HG02885 (cell line): ENCODE measurements around the gene TTLL9.
A peak's percentile ranks its signal among the peaks of the same experiment; 100 is the strongest.
"Not testable (repeated sequence)": the region's sequence is repeated elsewhere in the genome, so short reads cannot be mapped to it uniquely, and the experiment has no call there.

Experiments used
- ATAC-seq: cut with Tn5 transposase; IDR thresholded peaks from one replicate; pipeline ENCODE4 v1.9.1; 2021; ENCODE audit warnings: mild to moderate bottlenecking; ENCODE audit not compliant: unreplicated experiment, poor library complexity

TTLL9 gene, protein sequence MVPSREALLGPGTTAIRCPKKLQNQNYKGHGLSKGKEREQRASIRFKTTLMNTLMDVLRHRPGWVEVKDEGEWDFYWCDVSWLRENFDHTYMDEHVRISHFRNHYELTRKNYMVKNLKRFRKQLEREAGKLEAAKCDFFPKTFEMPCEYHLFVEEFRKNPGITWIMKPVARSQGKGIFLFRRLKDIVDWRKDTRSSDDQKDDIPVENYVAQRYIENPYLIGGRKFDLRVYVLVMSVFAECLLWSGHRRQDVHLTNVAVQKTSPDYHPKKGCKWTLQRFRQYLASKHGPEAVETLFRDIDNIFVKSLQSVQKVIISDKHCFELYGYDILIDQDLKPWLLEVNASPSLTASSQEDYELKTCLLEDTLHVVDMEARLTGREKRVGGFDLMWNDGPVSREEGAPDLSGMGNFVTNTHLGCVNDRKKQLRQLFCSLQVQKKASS

GRCh38 chr20:31869942-31870725 lies at the start of gene TTLL9, which contains the start of gene DUSP15:
TSS of gene TTLL9 (plus strand) at chr20:31870634. CDS start at chr20:31871127, 493 bp downstream.
TSS of gene DUSP15 (minus strand) at chr20:31870527. CDS start at chr20:31870337, 190 bp downstream.
- no peak for ATAC-seq

- ATAC-seq = no peak
Measured at GRCh38 chr20:31821427-31821826, 49.0 kb upstream of the TTLL9 start.

DNA sequence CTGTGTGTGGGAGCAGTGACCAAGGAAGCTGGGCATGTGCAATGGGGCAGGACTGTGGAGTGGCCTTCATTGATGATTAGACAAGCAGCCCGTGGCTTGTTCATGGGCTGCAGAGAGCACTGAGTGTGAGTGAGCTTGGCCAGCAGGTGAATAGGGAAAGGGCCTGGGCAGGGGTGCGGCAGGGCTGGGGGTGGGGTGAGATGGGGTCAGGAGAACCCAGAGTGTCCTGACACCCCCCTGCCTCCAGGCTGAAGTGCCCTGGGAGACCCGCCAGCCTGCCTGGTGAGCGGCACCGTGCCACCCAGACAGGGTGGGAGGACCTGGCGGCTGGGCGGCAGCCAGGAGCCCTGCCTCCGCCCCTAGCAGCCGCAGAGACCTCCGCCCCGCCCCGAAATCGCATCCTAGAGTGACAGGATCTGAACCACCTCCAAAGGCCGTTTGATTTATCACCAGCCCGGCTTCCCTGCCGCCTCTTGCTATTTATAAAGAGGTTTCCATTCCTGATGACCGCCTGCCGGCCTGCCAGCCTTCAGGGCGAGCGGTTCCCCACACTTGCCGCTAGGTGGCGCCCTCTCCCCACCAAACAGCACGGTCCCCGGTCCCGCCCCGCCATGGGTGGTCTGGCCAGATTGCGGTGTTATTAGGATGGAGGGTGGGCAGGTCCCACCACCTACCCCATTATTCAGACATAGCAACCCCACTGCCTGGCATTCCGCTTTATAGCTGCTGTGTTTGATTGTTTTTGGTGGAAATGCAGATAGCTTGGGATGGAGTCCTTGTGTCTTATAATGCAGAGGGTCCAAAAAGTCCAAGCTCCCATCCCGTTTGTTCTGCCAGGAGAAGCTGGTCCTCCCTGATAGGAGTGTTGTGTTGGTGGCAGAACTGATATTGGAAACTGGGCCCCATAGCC lies 47.8 kb upstream of the TTLL9 start:
- ATAC-seq = peak; percentile 65

- ATAC-seq = no peak
Measured at GRCh38 chr20:31823360-31824124, 46.9 kb upstream of the TTLL9 start.

DNA sequence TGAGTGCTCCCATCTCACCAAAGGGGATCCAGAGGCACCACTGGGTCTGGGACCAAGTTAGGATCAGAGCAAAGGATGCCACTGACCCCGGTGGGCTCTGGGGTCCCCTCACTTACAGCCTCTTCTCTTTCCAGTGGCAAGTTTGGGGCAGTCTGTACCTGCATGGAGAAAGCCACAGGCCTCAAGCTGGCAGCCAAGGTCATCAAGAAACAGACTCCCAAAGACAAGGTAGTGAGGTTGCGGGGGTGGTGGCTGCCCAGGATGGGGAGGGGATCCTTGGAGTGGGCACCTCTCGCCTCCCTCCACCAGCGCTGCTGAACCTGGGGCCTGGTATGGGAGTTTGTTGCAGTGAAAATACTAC lies 46.3 kb upstream of the TTLL9 start:
- ATAC-seq = no peak

DNA sequence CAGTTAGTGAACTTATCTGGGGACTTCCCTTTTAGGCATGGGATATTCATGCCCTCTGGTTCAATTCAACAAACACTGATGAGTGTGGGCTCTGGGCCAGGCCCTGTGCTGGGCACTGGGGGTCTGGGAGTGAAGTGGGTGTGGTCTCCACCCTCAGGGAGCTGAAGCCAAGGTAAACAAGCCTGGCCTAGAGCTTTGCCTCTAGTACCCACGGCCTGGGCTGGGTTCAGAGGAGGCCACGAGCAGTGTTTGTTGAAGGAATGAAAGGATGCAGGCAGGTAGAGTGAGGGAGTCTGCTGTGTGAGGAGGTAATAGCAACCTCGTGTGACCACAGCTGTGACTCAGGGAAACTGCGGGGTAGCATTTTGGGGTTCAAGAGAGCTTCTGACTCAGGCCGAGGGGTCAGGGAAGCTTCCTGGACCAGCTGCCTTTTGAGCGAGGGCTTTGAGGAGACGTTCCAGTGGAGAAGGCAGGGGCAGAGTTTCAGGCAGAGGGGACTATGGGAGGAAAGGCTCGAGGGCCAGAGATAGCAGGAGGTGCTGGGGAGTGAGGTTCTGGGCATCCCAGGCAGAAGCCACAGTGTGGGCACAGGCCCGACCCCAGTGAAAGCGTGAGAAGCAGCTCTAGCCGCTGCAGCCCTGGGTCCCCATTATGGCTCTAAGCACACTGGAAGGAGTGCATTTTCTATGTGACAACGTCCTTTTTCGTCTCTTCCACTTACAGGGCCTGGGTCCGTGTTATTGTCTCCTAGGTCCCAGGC lies 45.7 kb upstream of the TTLL9 start:
- no peak for ATAC-seq

GRCh38 chr20:31826074-31826473 lies 44.4 kb upstream of the TTLL9 start:
- ATAC-seq = no peak

DNA sequence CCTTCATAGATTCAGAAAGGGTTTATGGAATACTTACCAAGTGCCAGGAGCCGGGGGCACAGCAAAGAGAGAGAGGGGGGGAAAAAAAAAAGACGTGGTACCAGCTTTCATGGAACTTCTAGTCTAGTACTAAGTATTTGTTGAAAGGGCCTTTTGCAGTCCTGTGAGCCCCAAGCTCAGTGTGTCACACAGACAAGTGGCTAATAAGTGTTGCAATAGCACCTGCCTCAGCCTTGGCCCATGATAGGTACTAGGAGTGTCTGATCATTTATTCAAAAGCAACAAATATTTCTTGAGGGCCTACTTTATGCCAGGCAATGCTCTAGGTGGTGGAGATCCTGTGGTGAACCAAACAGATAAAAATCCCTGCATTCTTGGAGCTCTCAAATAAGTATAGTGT lies 43.4 kb upstream of the TTLL9 start:
- no peak for ATAC-seq

DNA sequence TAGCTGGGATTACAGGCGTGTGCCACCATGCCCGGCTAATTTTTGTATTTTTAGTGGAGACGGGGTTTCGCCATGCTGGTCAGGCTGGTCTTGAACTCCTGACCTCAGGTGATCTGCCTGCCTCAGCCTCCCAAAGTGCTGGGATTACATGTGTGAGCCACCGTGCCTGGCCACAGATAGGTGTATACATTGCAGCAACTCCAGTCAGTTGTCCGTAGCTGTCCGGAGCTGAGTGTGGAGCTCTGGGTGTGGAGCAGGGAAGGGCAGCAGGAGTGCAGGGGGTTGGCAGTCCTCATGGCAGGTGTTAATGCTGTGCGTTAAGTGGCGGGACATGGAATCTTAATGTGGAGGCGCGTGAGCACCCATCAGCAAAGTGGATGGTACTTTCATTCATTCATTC lies 42.4 kb upstream of the TTLL9 start:
- ATAC-seq = not testable (repeated sequence)

DNA sequence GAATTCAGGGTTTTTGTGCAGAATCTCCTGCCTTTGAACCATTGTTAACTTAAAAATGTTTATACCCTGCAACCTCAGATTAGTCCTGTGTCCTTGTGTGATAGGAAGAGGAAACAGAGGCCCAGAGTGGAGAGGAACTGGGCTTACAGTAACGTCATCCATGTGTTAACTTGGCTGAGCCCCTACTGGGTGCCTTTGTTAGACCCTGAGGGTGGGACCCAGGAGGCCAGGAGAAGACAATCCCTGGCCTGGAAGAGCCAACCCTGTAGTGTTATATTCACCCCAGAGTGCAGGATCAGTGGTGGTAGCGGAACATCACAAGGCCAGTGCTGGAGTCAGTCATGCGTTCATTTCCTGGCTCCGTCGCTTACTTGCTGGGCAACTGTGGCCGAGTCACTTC lies 40.7 kb upstream of the TTLL9 start:
- no peak for ATAC-seq

DNA sequence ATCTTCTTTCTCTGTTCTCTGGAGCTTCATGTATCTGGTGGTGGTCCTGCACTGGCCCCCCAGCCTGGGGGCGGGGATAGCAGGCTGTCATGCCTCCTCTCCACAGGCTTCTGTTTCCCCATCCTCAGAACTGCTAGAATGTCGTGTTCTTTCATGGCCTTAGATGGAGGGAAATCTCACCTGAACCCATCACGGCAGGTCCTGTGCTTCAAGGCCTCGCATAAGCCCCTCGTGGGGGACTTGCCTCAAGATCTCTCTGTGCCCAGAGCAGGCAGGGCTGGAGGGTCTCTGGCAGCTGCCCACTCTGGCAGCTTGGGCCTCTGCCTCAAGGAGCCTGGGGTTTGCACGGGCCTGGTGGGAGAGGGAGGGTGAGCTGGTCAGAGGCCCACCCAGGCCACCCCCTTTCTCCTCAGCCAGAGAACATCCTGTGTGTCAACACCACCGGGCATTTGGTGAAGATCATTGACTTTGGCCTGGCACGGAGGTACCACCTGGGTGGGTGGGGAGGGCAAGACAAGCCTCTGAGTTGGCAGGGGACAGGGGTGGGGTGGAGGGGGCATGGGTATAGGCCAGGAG lies 39.9 kb upstream of the TTLL9 start:
- ATAC-seq = no peak

DNA sequence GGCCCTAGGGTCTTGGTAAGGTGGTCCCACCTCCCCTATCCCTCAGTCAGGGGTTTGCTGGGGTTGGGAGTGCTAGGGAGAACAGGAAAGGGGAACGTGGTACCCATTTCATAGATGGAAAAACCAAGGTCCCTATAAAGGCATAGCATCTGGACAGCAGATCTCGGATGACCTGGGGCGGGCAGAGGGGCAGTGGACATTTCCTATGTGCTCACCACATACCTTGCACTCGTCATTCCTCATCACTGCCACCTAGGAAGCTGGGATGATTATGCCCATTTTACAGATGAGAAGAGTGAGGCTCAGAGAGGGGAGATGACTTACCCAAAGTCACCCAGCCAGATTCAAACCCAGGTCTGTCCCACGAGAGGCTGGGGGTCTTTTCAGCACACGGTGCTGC lies 39.2 kb upstream of the TTLL9 start:
- ATAC-seq = no peak

DNA sequence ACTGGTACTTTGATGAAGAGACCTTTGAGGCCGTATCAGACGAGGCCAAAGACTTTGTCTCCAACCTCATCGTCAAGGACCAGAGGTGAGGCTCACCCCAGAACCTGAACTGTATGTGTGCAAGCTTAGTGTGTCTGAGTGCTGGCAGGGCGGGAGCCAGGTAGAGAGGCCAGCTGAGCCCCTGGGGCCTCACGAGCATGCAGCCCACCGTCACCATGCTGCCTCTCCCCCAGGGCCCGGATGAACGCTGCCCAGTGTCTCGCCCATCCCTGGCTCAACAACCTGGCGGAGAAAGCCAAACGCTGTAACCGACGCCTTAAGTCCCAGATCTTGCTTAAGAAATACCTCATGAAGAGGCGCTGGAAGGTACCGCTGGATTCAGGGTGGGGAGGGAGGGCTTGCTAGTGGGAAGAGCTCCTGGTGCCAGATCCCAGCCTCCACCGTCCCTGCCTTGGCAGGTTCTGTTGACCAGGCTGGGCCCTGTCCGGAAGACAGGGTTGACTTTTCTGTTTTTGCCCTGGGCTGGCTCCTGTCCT lies 38.6 kb upstream of the TTLL9 start:
- no peak for ATAC-seq

DNA sequence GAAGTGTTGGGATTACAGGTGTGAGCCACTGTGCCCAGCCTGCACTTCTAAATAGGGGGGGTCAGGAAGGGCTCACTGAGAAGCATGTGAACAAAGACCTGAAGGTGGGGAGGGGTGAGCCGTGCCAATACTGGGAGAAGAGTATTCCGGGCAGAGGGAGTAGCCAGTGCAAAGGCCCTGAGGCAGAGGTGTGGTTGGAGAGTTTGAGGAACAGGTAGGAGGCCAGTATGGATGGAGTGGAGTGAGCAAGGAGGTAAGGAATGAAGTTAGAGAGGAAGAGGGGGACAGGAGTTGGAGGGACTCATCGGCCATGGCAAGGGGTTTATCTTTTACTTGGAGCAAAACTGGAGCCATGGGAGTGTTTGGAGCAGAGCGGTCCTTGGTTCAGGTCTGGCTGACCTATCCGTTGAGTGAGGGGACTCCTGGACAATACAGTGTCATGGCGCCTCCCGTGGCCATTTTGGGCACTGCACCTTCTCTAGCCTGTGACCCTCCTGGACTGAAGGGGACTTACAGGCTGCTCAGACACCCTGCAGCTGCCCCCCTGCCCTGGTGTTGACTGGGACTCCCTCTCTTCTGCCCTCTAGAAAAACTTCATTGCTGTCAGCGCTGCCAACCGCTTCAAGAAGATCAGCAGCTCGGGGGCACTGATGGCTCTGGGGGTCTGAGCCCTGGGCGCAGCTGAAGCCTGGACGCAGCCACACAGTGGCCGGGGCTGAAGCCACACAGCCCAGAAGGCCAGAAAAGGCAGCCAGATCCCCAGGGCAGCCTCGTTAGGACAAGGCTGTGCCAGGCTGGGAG lies 37.1 kb upstream of the TTLL9 start:
- ATAC-seq = no peak

- ATAC-seq = no peak
Measured at GRCh38 chr20:31833931-31834521, 36.4 kb upstream of the TTLL9 start.

DNA sequence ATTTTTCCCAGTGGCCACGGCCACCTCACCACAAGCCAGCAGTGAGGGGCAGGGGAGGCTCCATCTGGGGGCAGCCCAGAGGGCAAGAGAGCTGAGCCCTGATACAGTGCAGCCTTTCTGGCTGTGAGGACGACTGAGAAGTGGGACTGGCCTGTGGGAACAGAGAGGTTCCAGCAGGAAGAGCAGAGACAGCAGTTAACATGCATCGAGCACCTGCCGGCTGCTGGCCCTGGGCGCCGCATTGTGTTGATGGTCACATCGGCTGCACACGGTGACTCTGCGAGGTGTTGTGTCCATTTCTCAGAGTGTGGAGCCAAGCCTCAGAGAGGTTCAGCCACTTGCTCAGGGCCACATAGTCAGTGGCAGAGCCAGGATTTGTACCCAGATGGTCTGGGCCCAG lies 34.9 kb upstream of the TTLL9 start:
- ATAC-seq = no peak
